Bronchus fibroblast of lung (primary cell): ENCODE data around the gene OR7A17. TPM values are rescaled to one million over a fixed set of nuclear protein-coding genes. Genes with fewer than 3 reads are reported as not detected.

Source experiments
- total RNA-seq: library from RNA; depleted of rRNA; stranded (reverse); fragments of >200 nt; gene quantifications from 2 replicates; pipeline ENCODE4 v1.2.3, GENCODE V29; 2015

OR7A17 gene
- total RNA-seq: not detected in 2 replicates

GRCh38 chr19:14886032-14886431 is at the start of gene OR7A17:
Gene OR7A17, minus strand, starts transcription at chr19:14886132. Its CDS starts 4,777 bp downstream, at chr19:14881355.

GRCh38 chr19:14848822-14849221 is 37.1 kb downstream of the OR7A17 start, which contains the start of gene OR7A10:
Gene OR7A10, minus strand, starts transcription at chr19:14848922. Its CDS starts 7,045 bp downstream, at chr19:14841877.

GRCh38 chr19:14835011-14835410 is 50.9 kb downstream of the OR7A17 start, which contains the start of the genes OR7A5 and OR7C1:
Gene OR7A5, minus strand, starts transcription at chr19:14835185. Its CDS starts 6,944 bp downstream, at chr19:14828241.
Gene OR7C1, minus strand, starts transcription at chr19:14835185. Its CDS starts 35,049 bp downstream, at chr19:14800136.

Other genes starting within 250 kb of the OR7A17 start
- gene ADGRE3, start 211.3 kb downstream of the OR7A17 start, total RNA-seq: not detected in 2 replicates
- 7.6 and 11.7 TPM in 2 replicates for gene ZNF333, start 196.1 kb downstream of the OR7A17 start, total RNA-seq
- 1.3 and 1.7 TPM in 2 replicates for gene ADGRE2, start 107.6 kb downstream of the OR7A17 start, total RNA-seq
- not detected in 2 replicates for gene OR7A5, start 50.9 kb downstream of the OR7A17 start, total RNA-seq
- not detected in 2 replicates for gene OR7C1, start 50.9 kb downstream of the OR7A17 start, total RNA-seq
- not detected in 2 replicates for gene OR7A10, start 37.2 kb downstream of the OR7A17 start, total RNA-seq
- gene OR7C2, start 55.4 kb upstream of the OR7A17 start, total RNA-seq: not detected in 2 replicates
- not detected in 2 replicates for gene SLC1A6, start 93.7 kb upstream of the OR7A17 start, total RNA-seq
- gene CASP14, start 163.3 kb upstream of the OR7A17 start, total RNA-seq: not detected in 2 replicates
- gene OR1I1, start 196.1 kb upstream of the OR7A17 start, total RNA-seq: not detected in 2 replicates
- 56.2 and 60.7 TPM in 2 replicates for gene SYDE1, start 221.3 kb upstream of the OR7A17 start, total RNA-seq